Right renal pelvis (tissue), 4 donors: ENCODE data around the gene NFASC. TPM values are rescaled to one million over a fixed set of nuclear protein-coding genes. Genes with fewer than 3 reads are reported as not detected.

Source experiments
- DNase-seq, 4 donors: peaks; one replicate each; pipeline ENCODE4 v3.0.0-alpha.2; 2013; ENCODE audit warnings: low read depth in 4 of 4, low spot score in 3 of 4, missing footprints in 1 of 4
- polyA plus RNA-seq, 4 donors: library from polyadenylated mRNA; unstranded; fragments of 120-200 nt; gene quantifications; one replicate each; pipeline ENCODE4 v1.2.1, GENCODE V29; 2013; ENCODE audit not compliant: insufficient read length in 4 of 4

NFASC gene
- polyA plus RNA-seq, 4 donors: 13.0 to 34.1 (median 15.3) TPM

DNA sequence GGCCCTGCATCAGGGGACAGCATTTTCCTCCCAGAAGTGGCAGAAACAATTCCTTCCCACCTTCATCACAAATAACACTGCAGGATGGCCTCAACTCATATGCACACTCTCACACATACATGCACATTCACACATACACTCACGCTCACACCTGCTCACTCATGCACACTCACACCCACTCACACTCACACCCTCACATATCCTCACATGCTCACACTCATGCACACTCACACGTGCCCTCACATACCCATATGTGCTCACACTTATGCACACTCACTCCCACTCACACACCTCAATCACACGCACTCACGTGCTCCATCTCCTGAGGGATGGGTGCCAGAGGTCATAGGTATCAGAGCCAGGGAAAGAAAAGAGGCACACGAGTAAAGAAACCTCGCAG is 77.1 kb downstream of the NFASC start:
- DNase-seq: no peak

DNA sequence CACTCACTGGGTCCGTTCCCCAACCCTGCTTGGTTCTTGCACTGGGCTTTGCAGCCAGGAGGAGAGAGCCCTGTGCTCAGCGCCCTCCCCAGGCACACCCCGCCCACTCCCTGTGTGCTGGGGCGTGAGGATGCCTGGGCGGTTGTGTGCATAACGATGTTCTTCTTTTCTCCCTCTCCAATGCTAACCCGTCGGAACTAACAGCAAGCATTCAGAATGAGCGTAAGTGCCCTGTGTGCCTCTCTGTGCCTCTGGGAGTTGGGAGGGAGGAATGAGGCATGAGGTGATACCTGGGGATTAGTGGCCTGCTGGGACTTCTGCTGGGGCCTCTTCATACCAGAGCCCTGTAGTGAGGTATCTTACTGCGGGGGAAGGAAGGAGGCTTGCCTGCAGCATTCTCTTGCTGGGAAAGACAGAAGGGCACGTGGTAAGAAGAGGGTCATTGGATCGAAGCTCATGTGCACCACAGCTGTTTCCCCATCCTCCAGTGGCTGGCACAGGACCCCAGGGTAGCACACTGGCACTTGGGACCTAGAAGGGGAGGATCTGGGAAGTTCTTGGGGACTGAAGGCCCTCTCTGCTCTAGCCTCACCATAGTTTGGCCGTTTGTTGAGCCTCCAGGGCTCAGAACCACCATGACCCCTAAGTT is 79.8 kb downstream of the NFASC start:
- no peak for DNase-seq

DNA sequence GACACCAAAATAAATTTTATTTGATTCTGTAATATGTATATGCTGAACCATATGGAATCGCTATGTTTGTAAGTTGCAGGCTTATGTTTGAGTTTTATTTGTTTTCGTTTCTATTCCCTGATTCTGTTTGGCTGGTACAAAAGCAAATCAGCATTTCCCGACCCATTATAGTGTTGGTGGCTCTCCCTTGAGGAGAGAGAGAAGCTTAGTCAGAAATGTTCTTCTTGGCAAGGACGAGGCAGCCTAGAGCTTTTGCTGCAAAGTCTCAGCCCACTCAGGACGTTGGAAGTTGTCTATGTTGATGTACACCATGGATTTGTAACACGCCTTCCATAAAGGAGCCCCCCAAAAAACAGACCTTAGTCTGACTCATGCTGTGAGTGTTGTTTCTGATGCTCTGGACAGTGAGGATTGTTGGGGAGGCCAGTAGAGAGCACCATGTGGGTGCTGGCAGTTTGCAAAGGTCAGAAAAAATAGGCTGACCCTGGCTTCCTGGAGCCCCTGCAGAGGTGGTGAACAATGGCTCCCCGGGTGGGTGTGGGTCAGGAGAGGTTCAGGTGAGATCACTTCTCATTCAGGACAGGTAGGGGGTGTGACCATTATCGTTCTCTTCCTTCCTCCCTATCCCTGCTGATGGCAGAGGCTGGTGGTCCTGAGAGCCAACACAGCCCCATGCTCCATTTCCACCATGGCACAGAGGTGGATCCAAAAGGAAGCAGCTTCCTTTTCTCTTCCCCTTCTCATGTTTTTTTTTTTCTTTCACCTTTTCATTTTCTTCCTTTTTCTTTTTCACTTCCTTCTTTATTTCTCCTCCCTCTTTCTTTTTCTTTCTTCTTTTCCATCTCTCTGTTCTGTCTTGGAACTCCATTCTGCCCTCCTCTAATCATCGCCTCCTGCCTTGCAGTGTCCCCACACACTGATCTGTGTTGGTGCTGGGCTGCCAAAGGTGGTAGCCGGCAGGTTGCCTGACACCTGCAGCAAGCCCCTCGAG is 88.0 kb downstream of the NFASC start:
- DNase-seq: no peak

DNA sequence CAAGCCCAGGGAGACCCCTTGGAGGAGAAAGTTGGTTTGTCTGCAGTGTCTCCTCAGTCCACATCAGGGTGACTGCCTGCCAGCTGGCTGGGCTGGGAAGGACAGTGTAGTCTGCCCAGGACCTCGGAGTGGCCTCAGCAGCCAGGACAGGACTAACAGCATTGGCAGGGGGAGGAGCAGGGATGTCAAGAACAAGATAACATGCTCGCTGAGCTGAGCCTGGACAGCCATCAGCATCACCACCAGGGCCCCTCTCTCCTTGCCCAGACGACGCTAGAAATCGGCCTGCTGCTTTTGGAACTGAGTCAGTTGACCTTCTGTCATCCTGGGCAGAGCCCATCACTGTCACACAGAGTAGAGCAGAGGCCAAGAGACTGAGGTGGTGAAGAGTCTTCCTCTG is 88.7 kb downstream of the NFASC start:
- no peak for DNase-seq

- no peak for DNase-seq
Measured at GRCh38 chr1:204959836-204960235, 89.2 kb downstream of the NFASC start.

GRCh38 chr1:204960306-204961125 is 89.9 kb downstream of the NFASC start:
- DNase-seq: no peak

DNA sequence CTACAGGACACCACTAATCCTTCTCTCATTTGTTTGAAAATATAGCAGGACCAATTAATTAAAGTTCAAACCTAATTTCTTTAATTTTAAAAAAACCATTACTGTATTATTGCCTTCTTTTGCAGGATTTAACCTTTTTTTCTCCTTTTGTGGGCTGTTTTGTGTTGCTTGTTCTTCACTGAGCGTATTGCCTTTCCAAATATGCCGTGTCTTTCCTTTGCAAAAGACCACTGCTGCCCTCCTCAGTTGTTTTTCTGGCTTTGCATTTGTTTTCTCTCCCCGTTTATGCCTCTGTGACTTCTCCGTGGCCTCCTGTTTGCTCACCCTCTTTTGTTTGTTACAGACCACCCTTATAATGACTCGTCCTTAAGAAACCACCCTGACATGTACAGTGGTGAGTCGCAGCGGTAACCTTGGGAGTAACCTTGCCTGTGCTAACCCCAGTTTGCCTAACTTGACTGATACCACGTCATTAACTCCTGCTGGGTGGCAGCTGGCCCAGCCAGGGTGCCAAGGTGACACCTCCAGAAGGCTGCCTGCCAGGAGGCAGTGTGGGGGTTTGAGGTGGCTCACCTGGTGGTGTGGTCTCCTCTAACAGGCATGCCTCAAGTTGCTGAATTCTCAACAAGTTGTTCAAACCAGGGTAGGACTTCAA is 91.2 kb downstream of the NFASC start:
- DNase-seq: no peak

DNA sequence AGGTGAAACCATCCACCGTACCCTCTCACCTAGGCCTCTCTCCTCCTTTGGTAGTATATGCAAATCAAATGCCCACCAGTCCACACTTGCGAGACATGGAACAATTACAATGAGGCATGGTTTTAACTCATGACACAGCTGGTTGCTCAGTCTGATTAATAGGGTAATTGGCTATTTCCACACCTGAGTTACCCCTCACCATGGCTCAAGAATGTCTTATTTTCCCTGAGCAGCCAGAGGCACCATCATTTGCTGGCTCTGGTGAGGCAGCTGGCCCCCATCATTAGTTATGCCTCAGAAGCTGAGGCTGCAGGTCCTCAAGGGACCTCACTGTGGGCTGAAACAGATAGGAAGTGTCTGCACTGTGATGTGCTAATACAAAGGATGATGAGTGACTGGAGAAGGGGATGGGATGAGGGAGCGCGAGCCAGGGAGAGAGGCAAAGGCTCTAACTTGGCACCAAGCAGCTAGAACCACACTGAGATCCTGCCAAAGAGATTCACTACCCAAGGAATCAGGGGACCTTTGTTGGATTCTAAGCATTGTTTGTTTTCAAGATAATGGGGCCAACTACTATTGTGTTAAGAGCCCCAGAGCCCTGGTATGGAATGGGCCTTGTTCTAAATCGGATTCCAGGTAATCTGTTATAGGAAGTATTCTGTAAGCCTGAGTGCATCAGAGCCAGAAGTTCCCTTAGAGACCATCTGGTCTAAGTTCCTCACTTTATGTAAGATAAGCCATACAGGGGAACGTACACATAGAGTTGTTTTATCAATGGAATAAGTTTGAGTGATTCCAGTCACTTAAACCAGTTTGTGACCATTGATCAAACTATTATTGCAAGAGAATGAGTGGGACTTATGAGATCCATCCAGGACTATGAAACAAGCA is 92.3 kb downstream of the NFASC start:
- DNase-seq: no peak

DNA sequence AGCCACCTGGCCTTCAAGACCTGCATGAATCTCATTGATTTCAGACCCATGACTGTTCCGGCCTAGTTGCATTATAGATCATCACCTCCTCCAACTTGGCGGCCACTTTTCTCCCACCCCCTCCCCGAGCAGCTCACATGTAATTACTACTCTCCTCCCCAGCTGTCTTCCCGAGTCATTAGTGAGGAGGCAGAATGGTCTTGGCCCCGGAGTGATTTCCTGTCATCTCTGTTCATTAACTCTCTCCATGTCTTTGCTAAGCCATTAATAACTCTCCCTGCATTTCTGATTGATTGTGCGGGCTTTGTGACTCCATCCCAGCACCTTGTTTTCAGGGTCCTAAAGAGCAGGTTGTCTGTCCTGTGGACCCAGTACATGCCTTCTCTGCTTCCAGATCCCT is 96.8 kb downstream of the NFASC start:
- DNase-seq: no peak

- DNase-seq: no peak
Measured at GRCh38 chr1:204968135-204968534, 97.5 kb downstream of the NFASC start.

DNA sequence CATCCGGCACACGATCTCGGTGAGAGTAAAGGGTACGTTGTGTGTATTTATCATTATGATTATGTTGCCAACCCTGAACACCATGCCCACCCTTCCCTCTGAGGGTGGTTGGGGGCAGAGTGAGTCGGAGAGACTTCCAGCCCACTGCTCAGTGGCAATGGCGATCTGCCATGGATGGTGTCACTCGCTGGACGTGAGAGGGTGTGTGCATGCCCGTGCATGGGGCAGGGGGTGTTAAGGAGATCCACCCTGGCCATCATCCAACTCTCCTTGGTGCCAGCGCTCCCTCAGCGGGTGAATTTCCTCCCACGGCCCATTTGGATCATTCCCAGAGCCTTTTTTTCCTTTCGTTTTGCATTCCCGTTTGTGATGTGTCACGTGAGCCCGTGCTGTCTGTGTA is 98.3 kb downstream of the NFASC start:
- DNase-seq: no peak

DNA sequence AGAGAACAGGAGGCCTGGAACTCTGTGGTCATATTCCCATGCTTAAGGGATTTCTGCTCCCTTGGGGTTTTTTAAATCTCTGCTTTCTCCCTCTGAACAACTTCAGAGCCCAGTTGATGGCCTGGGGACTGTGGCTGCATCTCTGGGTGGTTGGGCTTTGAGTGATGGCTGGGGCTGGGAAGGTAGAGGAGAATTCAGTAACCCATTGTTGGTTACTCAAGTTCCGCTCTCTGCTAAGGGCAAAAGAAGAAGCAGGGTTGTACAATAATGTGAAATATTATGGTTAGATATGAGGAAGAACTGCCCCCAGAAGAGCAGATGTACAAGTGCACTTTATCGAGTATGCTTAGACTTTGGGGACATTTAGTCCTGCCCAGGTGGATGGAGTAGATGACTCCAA is 100.3 kb downstream of the NFASC start:
- DNase-seq: no peak

DNA sequence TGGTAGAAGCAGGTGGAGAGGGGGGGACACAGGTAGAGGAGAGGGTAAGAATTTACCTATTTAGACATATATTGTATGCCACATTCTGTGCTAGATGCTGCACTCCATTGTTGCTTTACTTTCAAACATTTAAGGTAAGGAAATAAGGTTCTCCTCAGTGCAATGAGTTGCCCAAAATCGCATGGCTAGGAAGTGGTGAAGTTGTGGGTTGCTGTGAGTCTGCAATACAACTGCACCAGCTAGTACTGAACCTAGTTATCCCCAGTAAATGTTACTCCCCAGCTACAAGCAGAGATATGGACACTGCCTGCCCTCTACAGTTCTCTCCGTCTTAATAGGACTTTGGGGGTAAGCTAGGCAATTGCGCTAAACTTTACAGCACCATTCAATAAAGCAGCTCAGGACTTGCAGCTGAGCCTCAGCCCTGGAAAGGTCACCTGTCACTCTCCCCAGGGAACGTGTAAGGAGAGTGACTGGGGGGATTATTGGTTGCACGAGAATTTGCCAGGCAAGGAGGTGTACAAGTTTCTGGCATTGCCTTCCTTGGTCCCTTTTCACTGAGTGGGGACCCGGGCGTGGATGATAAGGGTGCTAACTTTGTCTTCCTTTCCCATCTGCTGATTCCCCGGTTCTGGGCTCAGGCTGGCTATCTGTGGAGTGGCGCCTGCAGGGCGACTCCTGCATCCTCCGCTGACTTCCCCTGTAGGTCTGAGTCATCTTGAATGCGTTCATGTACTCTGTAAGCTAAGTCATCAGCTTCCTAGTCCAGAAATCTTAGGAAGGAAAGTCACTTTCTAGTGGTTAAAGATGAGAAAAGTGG is 101.1 kb downstream of the NFASC start:
- DNase-seq: no peak

DNA sequence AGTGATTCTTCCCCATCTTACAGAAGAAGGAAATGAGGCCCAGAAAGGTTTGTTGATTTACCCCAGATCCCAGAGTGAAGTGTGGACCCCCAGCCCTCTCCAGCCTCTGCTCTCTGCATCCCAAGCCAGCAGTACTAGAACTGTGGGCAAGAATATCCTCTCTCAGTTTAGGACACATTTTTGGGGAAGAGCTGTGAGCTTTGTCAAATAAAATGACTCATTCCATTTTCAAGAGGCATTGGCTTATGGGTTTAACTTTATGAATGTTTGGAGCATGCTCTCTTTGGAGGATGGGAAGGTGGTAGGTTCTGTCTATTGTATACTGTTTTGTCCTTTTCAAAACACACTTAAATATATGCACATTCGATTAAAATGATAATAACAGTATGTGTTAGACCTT is 101.8 kb downstream of the NFASC start:
- DNase-seq: no peak

DNA sequence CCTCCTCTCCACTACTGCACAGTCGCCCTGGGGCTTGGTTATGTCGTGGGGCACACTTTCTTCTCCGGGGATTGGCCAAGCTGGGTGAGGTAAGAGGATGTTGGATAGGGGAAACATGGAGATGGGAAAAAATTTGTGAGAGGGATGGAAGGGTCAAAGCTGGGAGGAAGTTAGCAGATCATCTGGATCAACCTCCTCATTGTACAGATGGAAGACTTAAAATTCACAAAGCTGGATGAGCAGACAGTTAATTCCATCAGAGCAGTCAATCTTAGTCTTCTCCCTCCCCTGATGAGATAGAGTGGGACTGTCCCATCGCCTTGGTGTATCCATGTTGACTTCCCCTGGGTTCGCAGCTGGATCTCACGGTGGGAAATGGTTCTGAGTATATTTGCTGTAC is 102.8 kb downstream of the NFASC start:
- DNase-seq: no peak

- no peak for DNase-seq
Measured at GRCh38 chr1:204974327-204974726, 103.7 kb downstream of the NFASC start.

GRCh38 chr1:204975021-204975420 is 104.4 kb downstream of the NFASC start:
- DNase-seq: no peak

- peak in 1 of 4 donors; percentile 21 for DNase-seq
Measured at GRCh38 chr1:204975568-204976235, 105.0 kb downstream of the NFASC start.
